ENCODE data around the gene GLP2R.

The GLP2R gene

GRCh38 chr17:9788601-9789000 lies 37.1 kb upstream of the GLP2R start:
- Histone ChIP-seq H3K27me3 (no peaks in the 10 kb centered on the region), H3K36me3 (no peaks in the 10 kb centered on the region), H3K4me3 (ENCODE audit: low read depth, low read length) (no peak overlapping the region), H3K4me1 (no peaks in the 10 kb centered on the region), H3K9me3 (no peaks in the 10 kb centered on the region)
- TF ChIP-seq CTCF (IDR thresholded peaks at IDR 0.05; ENCODE audit: low read depth, low read length): no peak
- no peak for DNase-seq

- H3K4me1 ChIP-seq: no peaks in the 10 kb centered on the region
- H3K9me3 ChIP-seq: no peaks in the 10 kb centered on the region
- no peaks in the 10 kb centered on the region for H3K36me3 ChIP-seq
- no peak overlapping the region for H3K4me3 ChIP-seq (ENCODE audit: low read depth, low read length)
- H3K27me3 ChIP-seq: no peaks in the 10 kb centered on the region
- no peak for TF ChIP-seq CTCF (IDR thresholded peaks at IDR 0.05; ENCODE audit: low read depth, low read length)
- no peak for DNase-seq
Observed at GRCh38 chr17:9790316-9790715, 35.4 kb upstream of the GLP2R start.

- Histone ChIP-seq H3K36me3 (no peaks in the 10 kb centered on the region), H3K4me3 (ENCODE audit: low read depth, low read length) (no peak within 1 kb of the TSS), H3K27me3 (no peaks in the 10 kb centered on the region), H3K9me3 (no peaks in the 10 kb centered on the region), H3K4me1 (no peaks in the 10 kb centered on the region)
- no peak for TF ChIP-seq CTCF (IDR thresholded peaks at IDR 0.05; ENCODE audit: low read depth, low read length)
- DNase-seq: no peak
Observed at GRCh38 chr17:9790889-9791876, 34.5 kb upstream of the GLP2R start, which contains the start of gene DHRS7C. TSS of gene DHRS7C (minus strand) at chr17:9791592. CDS start at chr17:9791284, 308 bp downstream.

GRCh38 chr17:9792181-9792840 lies 33.4 kb upstream of the GLP2R start:
- Histone ChIP-seq H3K4me1 (no peaks in the 10 kb centered on the region), H3K27me3 (no peaks in the 10 kb centered on the region), H3K36me3 (no peaks in the 10 kb centered on the region), H3K9me3 (no peaks in the 10 kb centered on the region), H3K4me3 (ENCODE audit: low read depth, low read length) (no peak overlapping the region)
- TF ChIP-seq CTCF (IDR thresholded peaks at IDR 0.05; ENCODE audit: low read depth, low read length): no peak
- DNase-seq: no peak

- Histone ChIP-seq H3K4me1 (no peaks in the 10 kb centered on the region), H3K9me3 (no peaks in the 10 kb centered on the region), H3K36me3 (no peaks in the 10 kb centered on the region), H3K27me3 (no peaks in the 10 kb centered on the region), H3K4me3 (ENCODE audit: low read depth, low read length) (no peak overlapping the region)
- DNase-seq: no peak
- no peak for TF ChIP-seq CTCF (IDR thresholded peaks at IDR 0.05; ENCODE audit: low read depth, low read length)
Observed at GRCh38 chr17:9798008-9798407, 27.7 kb upstream of the GLP2R start.

Data from BE2C (cell line).